GM18951 (cell line): ENCODE results near the gene TRMT5.

Source experiments
- POLR2A ChIP-seq: IDR thresholded peaks from 4 replicates; pipeline ENCODE4 v1.6.1; 2011; ENCODE audit warnings: mild to moderate bottlenecking; ENCODE audit not compliant: insufficient read length, insufficient read depth; ENCODE audit errors: extremely low read depth
- in situ Hi-C: fragments of 300-500 bp; cut with MboI; formaldehyde crosslinking; loops from one replicate; pipeline ENCODE4 v1.12.0; 2022; ENCODE audit warnings: low sequenced_read_pairs, mixed read lengths, inconsistent platforms; ENCODE audit not compliant: unreplicated experiment

The TRMT5 gene, protein sequence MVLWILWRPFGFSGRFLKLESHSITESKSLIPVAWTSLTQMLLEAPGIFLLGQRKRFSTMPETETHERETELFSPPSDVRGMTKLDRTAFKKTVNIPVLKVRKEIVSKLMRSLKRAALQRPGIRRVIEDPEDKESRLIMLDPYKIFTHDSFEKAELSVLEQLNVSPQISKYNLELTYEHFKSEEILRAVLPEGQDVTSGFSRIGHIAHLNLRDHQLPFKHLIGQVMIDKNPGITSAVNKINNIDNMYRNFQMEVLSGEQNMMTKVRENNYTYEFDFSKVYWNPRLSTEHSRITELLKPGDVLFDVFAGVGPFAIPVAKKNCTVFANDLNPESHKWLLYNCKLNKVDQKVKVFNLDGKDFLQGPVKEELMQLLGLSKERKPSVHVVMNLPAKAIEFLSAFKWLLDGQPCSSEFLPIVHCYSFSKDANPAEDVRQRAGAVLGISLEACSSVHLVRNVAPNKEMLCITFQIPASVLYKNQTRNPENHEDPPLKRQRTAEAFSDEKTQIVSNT

GRCh38 chr14:60980811-60981632 lies at the start of gene TRMT5, which contains the start of gene SLC38A6:
TRMT5 (minus strand) TSS chr14:60981079; CDS start chr14:60980973, 106 bp downstream.
SLC38A6 (plus strand) TSS chr14:60981245; CDS start chr14:60981278, 33 bp downstream.
- TF ChIP-seq POLR2A, result peak; percentile 81
- in situ Hi-C loops, result no loop called here

GRCh38 chr14:61026526-61026925 lies 45.6 kb upstream of the TRMT5 start:
- in situ Hi-C loops, result loop anchor here (5.0 kb wide), 1 partner anchor 394 kb away; no protein-coding TSS in a partner anchor

DNA sequence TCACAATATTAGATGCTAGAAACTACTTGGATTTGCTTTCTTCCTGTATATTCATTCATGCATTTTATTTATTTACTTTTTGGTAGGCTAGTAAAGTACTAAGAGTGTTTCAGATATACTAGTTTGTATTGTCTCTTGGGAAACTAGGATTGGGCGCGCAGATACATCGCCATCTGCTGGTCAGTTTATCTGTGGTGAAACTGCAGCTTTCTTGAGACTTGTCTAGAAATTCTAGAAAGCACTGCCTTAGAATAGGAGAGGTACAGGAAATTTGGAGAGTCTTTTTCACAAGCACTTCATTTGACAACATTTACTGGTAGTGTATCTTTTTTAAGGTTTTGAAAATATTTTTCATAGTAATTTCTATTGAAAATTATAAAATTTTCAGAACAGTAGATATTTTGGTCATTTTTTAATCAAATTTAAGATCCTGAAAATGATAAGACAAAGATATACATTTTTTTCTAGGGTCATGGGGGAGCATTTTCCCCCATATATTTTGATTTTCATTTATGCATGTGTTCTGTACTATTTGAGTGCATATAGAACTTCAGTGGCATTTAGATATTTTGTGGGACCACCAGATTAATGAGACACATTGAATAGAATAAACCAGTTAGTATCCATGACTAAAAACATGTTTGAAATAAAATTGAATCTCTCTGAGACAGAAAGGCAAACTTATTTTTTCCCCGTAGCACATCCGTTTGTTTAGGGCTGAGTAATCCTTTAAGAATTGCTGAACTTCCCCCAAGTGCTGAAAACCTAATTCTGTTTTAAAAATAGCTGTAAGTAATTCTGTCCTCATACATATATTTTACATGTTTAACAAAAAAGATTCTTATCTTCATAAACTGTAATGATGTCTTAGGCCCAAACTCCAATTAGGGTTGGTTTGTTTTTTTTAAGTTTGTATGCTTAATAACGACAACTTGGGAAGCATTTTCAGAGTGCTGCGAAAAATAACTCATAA lies 44.7 kb upstream of the TRMT5 start:
- in situ Hi-C loops, result loop anchor here (5.0 kb wide), 1 partner anchor 393 kb away; no protein-coding TSS in a partner anchor

More at GRCh38 chr14:61026526-61026925, 45.6 kb upstream of the TRMT5 start:
- no peak for TF ChIP-seq POLR2A

GRCh38 chr14:61019537-61019936 lies 38.7 kb upstream of the TRMT5 start:
- TF ChIP-seq POLR2A, result no peak
- in situ Hi-C loops, result no loop called here

More for the DNA sequence above, 44.7 kb upstream of the TRMT5 start:
- TF ChIP-seq POLR2A, result no peak

- in situ Hi-C loops, result no loop called here
- no peak for TF ChIP-seq POLR2A
These were observed 22.7 kb upstream of the TRMT5 start for GRCh38 chr14:61003571-61003970.

DNA sequence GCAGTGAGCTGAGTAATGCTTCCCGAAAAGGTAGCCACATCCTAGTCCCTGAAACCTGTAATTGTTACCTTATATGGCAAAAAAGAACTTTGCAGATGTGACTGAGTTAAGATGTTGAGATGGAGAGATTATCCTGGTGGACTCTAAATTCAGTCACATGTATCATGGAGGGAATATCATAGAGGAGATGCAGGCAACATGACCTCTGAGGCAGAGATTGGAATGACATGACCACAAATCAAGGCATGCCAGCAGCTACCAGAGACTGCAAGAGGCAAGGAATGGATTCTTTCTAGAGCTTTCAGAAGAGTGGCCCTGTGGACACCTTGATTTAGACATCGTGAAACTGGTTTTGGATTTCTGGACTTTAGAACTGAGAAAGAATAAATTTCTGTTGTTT lies 18.7 kb upstream of the TRMT5 start:
- TF ChIP-seq POLR2A, result no peak
- in situ Hi-C loops, result no loop called here

GRCh38 chr14:60998617-60999016 lies 17.7 kb upstream of the TRMT5 start:
- no peak for TF ChIP-seq POLR2A
- in situ Hi-C loops, result no loop called here

- no peak for TF ChIP-seq POLR2A
- in situ Hi-C loops, result no loop called here
These were observed 8.7 kb upstream of the TRMT5 start for GRCh38 chr14:60989599-60989998.

- in situ Hi-C loops, result no loop called here
- no peak for TF ChIP-seq POLR2A
These were observed 5.6 kb upstream of the TRMT5 start for GRCh38 chr14:60986500-60986899.

- in situ Hi-C loops, result no loop called here
- no peak for TF ChIP-seq POLR2A
These were observed 3.3 kb upstream of the TRMT5 start for GRCh38 chr14:60984196-60984595.

DNA sequence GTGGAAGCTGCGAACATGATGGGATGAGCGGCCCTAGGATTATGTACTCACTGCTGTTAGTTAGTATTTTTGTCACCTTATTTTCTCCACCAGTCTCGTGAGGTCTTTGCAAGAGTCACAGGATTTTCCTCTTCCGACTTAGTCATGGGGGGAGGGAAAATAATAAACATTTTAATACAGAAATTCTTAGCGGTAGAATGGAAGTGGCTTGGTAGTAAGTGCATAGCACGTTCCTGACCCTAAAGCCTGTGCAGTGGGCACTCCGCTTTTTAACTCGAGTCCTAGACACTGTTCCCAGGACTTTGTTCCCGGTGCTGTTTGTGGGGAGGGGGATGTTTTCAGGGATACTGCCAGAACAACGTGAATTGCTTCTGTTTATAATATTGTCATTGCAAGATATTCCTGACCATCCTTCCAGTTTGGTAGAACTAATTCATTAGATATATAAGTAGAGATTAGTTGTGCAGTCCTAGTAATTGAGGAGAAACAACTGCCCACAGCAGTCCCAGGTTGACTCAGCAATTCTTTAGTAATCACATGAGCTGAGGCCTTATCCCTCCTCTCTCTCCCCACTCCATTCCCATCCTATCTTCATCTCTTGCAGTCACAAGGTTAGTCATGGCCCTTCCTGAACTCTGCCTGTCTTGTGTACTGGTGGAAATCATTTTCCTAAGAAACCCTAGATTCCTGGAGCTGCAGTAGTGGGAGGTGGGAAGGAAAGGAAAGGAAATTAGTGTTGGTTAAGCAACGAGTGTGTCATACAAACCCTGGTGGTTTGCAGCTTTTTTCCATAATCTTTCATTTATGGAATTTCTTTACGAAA lies 965 bp upstream of the TRMT5 start:
- in situ Hi-C loops, result no loop called here
- TF ChIP-seq POLR2A, result no peak
